RWPE1 (cell line): ENCODE data around the gene SLC26A8.

Experiments used
- CTCF ChIA-PET: fragments of 350-600 bp; sonication (Branson Sonifier 250); formaldehyde crosslinking; extraction: SDS; loops from one replicate; lab custom pipeline; 2021; lab: Yijun Ruan, JAX
- POLR2A ChIA-PET: fragments of 400-600 bp; formaldehyde crosslinking; extraction: SDS; loops from one replicate; lab custom pipeline; 2020; ENCODE audit warnings: antibody characterized with exemption; ENCODE audit not compliant: low non-redundant PET; lab: Yijun Ruan, JAX
- DNase-seq: peaks from one replicate; pipeline ENCODE4 v3.0.0; 2012; ENCODE audit warnings: low spot score
- H3K27ac ChIP-seq: fragments of 450-650 bp; 2 replicates; pipeline ENCODE4 v1.5.1; 2017
- CTCF ChIP-seq: fragments of 450-650 bp; conservative IDR thresholded peaks from 2 replicates; pipeline ENCODE4 v1.5.1; 2017; ENCODE audit warnings: low read depth, mild to moderate bottlenecking

SLC26A8 gene

GRCh38 chr6:35967076-35967774 lies 57.2 kb downstream of the SLC26A8 start:
- ChIA-PET CTCF (no interaction called here), POLR2A (no interaction called here)
- no peak overlapping the region for H3K27ac ChIP-seq
- no peak for DNase-seq
- TF ChIP-seq CTCF = no peak

GRCh38 chr6:35962779-35963560 lies 61.5 kb downstream of the SLC26A8 start:
- POLR2A ChIA-PET = no interaction called here
- CTCF ChIA-PET = no interaction called here
- DNase-seq = no peak
- no peak for TF ChIP-seq CTCF
- no peak overlapping the region for H3K27ac ChIP-seq

GRCh38 chr6:35960187-35960586 lies 64.3 kb downstream of the SLC26A8 start:
- POLR2A ChIA-PET = no interaction called here
- TF ChIP-seq CTCF = no peak
- CTCF ChIA-PET = no interaction called here
- no peak overlapping the region for H3K27ac ChIP-seq
- no peak for DNase-seq

GRCh38 chr6:35955970-35956369 lies 68.5 kb downstream of the SLC26A8 start:
- ChIA-PET POLR2A (no interaction called here), CTCF (interaction anchor here (0.6 to 1.2 kb wide), 6 partner anchors 77 to 351 kb away, joined by 3 to 6 read pairs (median 3); no protein-coding TSS in a partner anchor)
- TF ChIP-seq CTCF = no peak
- no peak overlapping the region for H3K27ac ChIP-seq
- DNase-seq = no peak

GRCh38 chr6:35955521-35955920 lies 68.9 kb downstream of the SLC26A8 start:
- DNase-seq = no peak
- CTCF ChIA-PET = interaction anchor here (0.6 to 1.2 kb wide), 4 partner anchors 121 to 352 kb away, joined by 3 read pairs; no protein-coding TSS in a partner anchor
- POLR2A ChIA-PET = no interaction called here
- TF ChIP-seq CTCF = no peak
- no peak overlapping the region for H3K27ac ChIP-seq

- ChIA-PET POLR2A (no interaction called here), CTCF (interaction anchor here (0.6 to 1.2 kb wide), 2 partner anchors 22 to 120 kb away, joined by 3 to 6 read pairs; no protein-coding TSS in a partner anchor)
Observed at GRCh38 chr6:35955071-35955470, 69.4 kb downstream of the SLC26A8 start.

More at GRCh38 chr6:35955071-35955470, 69.4 kb downstream of the SLC26A8 start:
- no peak overlapping the region for H3K27ac ChIP-seq
- no peak for DNase-seq
- TF ChIP-seq CTCF = no peak
